Keratinocyte (primary cell): ENCODE data around the gene MYH15. TPM values are rescaled to one million over a fixed set of nuclear protein-coding genes. Genes with fewer than 3 reads are reported as not detected.

Experiments
- DNase-seq: peaks from one replicate; pipeline ENCODE4 v3.0.0-alpha.2; 2011; ENCODE audit warnings: low read depth, missing footprints, low spot score
- FAIRE-seq: peaks from 2 replicates; lab custom pipeline; 2011; peaks lifted over from hg19 to GRCh38; lab: Jason Lieb, UNC
- H2AFZ ChIP-seq: 2 replicates; pipeline ENCODE4 v1.6.0; 2012; ENCODE audit warnings: low read length, control low read depth, inconsistent platforms; ENCODE audit not compliant: control insufficient read depth
- H3K27ac ChIP-seq: 2 replicates; pipeline ENCODE4 v1.5.1; 2011; ENCODE audit warnings: low read length; ENCODE audit not compliant: control insufficient read depth, insufficient read depth
- H3K27me3 ChIP-seq: 3 replicates; pipeline ENCODE4 v1.6.0; 2011; ENCODE audit warnings: low read length; ENCODE audit not compliant: control insufficient read depth, insufficient read depth; ENCODE audit errors: extremely low read depth
- H3K36me3 ChIP-seq, 2 experiments: 2 replicates in 1 of 2; 3 replicates in 1 of 2; pipeline ENCODE4 v1.5.1; 2011; ENCODE audit warnings: low read length in 2 of 2, mild to moderate bottlenecking in 1 of 2; ENCODE audit not compliant: control insufficient read depth in 2 of 2, insufficient read depth in 2 of 2; ENCODE audit errors: extremely low read depth in 1 of 2
- H3K4me1 ChIP-seq: 3 replicates; pipeline ENCODE4 v1.5.1; 2011; ENCODE audit warnings: low read length; ENCODE audit not compliant: control insufficient read depth, insufficient read depth; ENCODE audit errors: extremely low read depth
- H3K4me2 ChIP-seq: 3 replicates; pipeline ENCODE4 v1.6.0; 2011; ENCODE audit warnings: low read depth, low read length; ENCODE audit not compliant: control insufficient read depth, insufficient read depth; ENCODE audit errors: extremely low read depth
- H3K4me3 ChIP-seq, 3 experiments: fragments of 200-600 bp in 1 of 3; sonication (generic) in 1 of 3; 2 replicates in 2 of 3; 3 replicates in 1 of 3; pipeline ENCODE4 v1.5.1; 2011 to 2016; ENCODE audit warnings: low read length in 3 of 3, mild to moderate bottlenecking in 3 of 3, control low read depth in 2 of 3, inconsistent platforms in 1 of 3, low read depth in 1 of 3, mixed read lengths in 1 of 3, mixed run types in 1 of 3, moderate library complexity in 1 of 3; ENCODE audit not compliant: control insufficient read depth in 2 of 3, insufficient read depth in 2 of 3; ENCODE audit errors: extremely low read depth in 1 of 3
- H3K79me2 ChIP-seq: 2 replicates; pipeline ENCODE4 v1.6.0; 2012; ENCODE audit warnings: low read length; ENCODE audit not compliant: control insufficient read depth, insufficient read depth
- H3K9ac ChIP-seq: 3 replicates; pipeline ENCODE4 v1.6.0; 2011; ENCODE audit warnings: low read length; ENCODE audit not compliant: control insufficient read depth, insufficient read depth; ENCODE audit errors: extremely low read depth
- H3K9me1 ChIP-seq: 3 replicates; pipeline ENCODE4 v1.6.0; 2011; ENCODE audit warnings: low read length; ENCODE audit not compliant: control insufficient read depth, insufficient read depth; ENCODE audit errors: extremely low read depth
- H3K9me3 ChIP-seq: 2 replicates; pipeline ENCODE4 v1.5.1; 2012; ENCODE audit warnings: low read depth, low read length; ENCODE audit not compliant: control insufficient read depth
- H4K20me1 ChIP-seq: 3 replicates; pipeline ENCODE4 v1.6.0; 2011; ENCODE audit warnings: low read length; ENCODE audit not compliant: control insufficient read depth, insufficient read depth; ENCODE audit errors: extremely low read depth
- CTCF ChIP-seq, 3 experiments: IDR thresholded peaks in 1 of 3; conservative IDR thresholded peaks in 1 of 3; optimal IDR thresholded peaks in 1 of 3; 2 replicates in 2 of 3; 3 replicates in 1 of 3; pipeline versions ENCODE3 to v1.5.1; 2011; ENCODE audit warnings: low read length in 3 of 3, mild to moderate bottlenecking in 3 of 3, moderate library complexity in 2 of 3, control low read depth in 1 of 3, inconsistent platforms in 1 of 3; ENCODE audit not compliant: insufficient read depth in 2 of 3; ENCODE audit errors: extremely low read depth in 1 of 3
- EZH2 ChIP-seq: IDR thresholded peaks from one replicate; pipeline ENCODE4 v1.6.1; 2012; ENCODE audit warnings: inconsistent platforms, mild to moderate bottlenecking, low read length, moderate library complexity
- dilution Hi-C: fragments of 300-500 bp; cut with MboI; formaldehyde crosslinking; loops from one replicate; pipeline ENCODE4 v1.7.0; 2020; ENCODE audit warnings: low sequenced_read_pairs; ENCODE audit not compliant: extremely low pct_ligation_motif_present
- polyA plus RNA-seq, 5 experiments: library from polyadenylated mRNA; depleted of rRNA in 3 of 5; stranded (reverse) in 3 of 5; stranded (forward) in 1 of 5; unstranded in 1 of 5; fragments of >200 nt; gene quantifications; 1 replicate in 1 of 5; 2 replicates in 3 of 5; 3 replicates in 1 of 5; pipeline versions ENCODE4 v1.2.1 to v1.2.3, GENCODE V29; 2011 to 2012; ENCODE audit warnings: missing spikeins in 2 of 5, low read depth in 1 of 5, low replicate concordance in 1 of 5

Gene MYH15
- polyA plus RNA-seq, 1 donor (not counting 4 experiments of a cell fraction or from before 2014, with no cell fraction given) = 0.87 TPM

DNA sequence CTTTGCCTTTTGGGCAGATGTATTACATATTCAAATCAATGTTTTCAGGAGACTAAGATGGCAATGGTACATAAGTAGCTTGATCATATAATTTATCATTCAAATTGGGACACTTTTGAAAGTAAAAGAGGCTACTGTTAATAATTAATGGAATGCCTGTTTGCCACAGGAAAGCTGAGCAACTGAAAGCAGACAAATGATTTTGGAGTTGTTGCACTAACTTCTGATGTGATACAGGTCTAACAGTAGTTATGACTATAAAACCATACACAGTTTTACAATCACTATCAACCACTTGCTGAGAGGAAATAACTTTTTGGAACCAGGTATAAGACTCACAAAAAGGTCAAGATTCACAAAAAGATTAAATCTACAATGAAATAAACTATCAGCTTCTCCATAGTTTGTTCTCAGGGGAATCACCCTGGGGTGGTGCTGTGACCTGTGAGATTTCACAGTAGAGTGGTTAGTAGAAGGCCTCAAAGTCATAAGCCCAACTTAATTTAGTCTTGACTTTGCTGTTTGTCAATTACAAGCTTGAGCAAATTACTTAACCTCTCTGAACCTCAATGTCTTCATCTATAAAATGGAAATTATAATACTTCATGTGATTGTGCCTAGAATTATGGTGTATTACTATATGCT is 171.4 kb downstream of the MYH15 start:
- FAIRE-seq (no peak), DNase-seq (no peak)
- Histone ChIP-seq H3K9me1 (no peaks in the 10 kb centered on the region), H3K4me3 (no peak overlapping the region), H3K27me3 (no peaks in the 10 kb centered on the region), H3K9ac (no peak overlapping the region), H2AFZ (no peak overlapping the region), H3K36me3 (no peaks in the 10 kb centered on the region), H3K4me1 (no peaks in the 10 kb centered on the region), H3K27ac (no peak overlapping the region), H3K4me2 (no peak overlapping the region), H4K20me1 (no peaks in the 10 kb centered on the region), H3K79me2 (no peaks in the 10 kb centered on the region), H3K9me3 (no peaks in the 10 kb centered on the region)
- no peak for TF ChIP-seq CTCF (optimal IDR thresholded peaks at IDR 0.05 in 1 of 3, IDR thresholded peaks at IDR 0.05 in 1 of 3, conservative IDR thresholded peaks at IDR 0.05 in 1 of 3; ENCODE audit: extremely low read depth in 1 of 3, insufficient read depth in 2 of 3, low read length in 3 of 3)
- no peak for TF ChIP-seq EZH2
- dilution Hi-C loops = no loop called here

GRCh38 chr3:108334701-108335100 is 175.7 kb downstream of the MYH15 start:
- H3K4me1 ChIP-seq = no peaks in the 10 kb centered on the region
- dilution Hi-C loops = no loop called here
- no peak overlapping the region for H2AFZ ChIP-seq
- no peak overlapping the region for H3K27ac ChIP-seq
- H3K4me2 ChIP-seq = no peak overlapping the region
- H3K9me3 ChIP-seq = no peaks in the 10 kb centered on the region
- no peak for FAIRE-seq
- no peaks in the 10 kb centered on the region for H3K9me1 ChIP-seq
- H4K20me1 ChIP-seq = no peaks in the 10 kb centered on the region
- no peak overlapping the region for H3K9ac ChIP-seq
- H3K36me3 ChIP-seq = no peaks in the 10 kb centered on the region
- no peaks in the 10 kb centered on the region for H3K27me3 ChIP-seq
- TF ChIP-seq EZH2 = no peak
- TF ChIP-seq CTCF (optimal IDR thresholded peaks at IDR 0.05 in 1 of 3, IDR thresholded peaks at IDR 0.05 in 1 of 3, conservative IDR thresholded peaks at IDR 0.05 in 1 of 3; ENCODE audit: extremely low read depth in 1 of 3, insufficient read depth in 2 of 3, low read length in 3 of 3) = no peak
- no peak overlapping the region for H3K4me3 ChIP-seq
- H3K79me2 ChIP-seq = no peaks in the 10 kb centered on the region
- no peak for DNase-seq
